GM11168 (cell line): Measurements from ENCODE around the gene VAPB.

Experiments used
- in situ Hi-C: fragments of 300-500 bp; cut with MboI; formaldehyde crosslinking; loops from one replicate; pipeline ENCODE4 v1.12.0; 2022; ENCODE audit warnings: low sequenced_read_pairs; ENCODE audit not compliant: unreplicated experiment

VAPB gene

GRCh38 chr20:58453391-58453790 lies 64.4 kb downstream of the VAPB start:
- in situ Hi-C loops: no loop called here

- in situ Hi-C loops: no loop called here
These were observed 65.4 kb downstream of the VAPB start for GRCh38 chr20:58454460-58454859.

DNA sequence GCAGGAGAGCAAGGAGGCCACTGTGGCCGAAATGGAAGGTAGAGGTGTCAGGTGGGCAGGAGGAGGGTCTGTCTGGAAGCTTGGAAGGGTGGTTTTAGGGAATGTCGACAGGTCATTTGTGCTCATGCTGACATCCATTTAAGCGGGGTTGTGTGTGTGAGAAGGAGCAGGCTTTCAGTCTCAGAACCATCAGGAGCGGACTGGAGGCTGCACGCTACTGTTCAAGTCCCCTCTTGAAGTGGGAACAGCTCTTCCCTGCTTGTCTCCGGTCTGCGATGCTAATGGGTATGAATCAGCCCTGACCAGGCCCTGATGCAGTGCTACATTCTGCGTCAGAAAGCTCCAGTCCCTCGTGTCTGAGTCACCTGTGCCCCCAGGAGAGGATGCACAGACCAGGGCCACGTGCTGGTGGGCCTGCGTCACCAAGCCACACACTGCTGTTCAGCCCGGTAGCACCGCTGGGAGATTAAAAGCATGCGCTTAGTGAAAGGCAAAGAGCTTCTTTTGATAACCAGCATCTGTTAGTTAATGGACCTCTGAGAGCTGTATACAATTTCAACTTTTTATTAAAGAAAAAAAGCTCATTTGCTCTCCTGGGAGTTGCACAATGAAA lies 68.2 kb downstream of the VAPB start:
- in situ Hi-C loops: no loop called here

DNA sequence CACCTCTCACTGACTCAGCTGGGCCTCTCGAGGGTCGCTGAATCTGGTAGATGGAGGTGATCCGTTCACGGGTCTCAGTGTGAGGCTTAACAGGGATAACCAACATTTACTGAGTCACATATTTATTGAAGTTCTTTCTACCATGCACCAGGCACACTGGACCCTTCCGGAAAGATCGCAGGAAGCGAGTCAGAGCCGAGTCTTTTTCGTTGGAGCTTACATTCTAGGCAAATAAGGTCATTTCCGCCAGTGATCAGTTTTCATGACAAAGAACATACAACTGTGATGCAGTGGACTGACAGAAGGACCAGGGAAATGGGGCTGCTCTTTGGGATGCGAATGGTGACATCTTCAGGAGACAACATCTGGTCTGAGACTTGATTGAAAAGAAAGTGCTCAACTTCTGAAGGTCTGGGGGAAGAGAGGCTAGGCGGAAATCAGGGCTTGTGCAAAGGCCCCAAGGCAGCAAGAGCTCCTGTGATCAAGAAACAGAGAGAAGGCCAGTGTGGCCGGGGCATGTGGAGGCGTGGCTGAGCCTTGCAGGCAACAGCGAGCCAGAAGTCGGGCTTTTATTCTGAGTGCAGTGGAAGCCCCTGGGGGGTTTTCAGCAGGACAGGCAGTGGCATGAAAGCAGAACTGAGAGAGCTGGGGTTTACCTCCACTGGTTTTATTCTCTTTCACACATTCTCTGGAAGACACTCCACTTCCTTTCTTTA lies 69.5 kb downstream of the VAPB start:
- in situ Hi-C loops: no loop called here

DNA sequence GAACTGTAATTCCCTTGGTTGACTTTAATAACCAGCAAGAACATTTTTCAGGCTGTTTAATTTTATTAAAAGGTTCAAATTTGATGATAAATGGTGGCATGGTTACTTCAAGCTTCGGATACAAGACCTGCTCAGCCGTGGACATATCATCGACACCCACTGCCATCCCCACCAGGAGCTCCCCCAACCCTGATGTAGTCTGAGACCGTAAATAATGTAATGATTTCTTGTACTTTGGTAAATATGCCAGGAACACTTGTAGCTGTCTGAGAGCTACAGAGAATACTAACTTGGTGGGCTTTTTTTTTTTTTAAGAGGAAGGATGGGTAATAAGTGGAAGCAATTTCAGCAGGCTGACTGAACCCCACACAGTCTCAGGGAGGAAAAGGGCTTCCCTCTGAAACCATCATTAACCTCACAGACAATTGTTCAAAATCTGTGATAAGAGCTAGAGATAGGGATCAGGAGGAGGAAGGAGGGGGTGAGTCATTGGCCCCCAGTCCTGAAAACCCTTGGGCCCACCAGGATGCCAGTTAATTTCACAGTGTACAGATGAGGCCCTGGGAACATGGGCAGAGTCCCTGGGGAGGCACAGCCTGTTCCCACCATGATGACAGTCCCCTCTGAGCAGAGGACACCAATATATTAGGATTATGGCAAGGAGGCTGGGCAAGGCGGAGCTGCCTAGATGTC lies 70.2 kb downstream of the VAPB start:
- in situ Hi-C loops: no loop called here

DNA sequence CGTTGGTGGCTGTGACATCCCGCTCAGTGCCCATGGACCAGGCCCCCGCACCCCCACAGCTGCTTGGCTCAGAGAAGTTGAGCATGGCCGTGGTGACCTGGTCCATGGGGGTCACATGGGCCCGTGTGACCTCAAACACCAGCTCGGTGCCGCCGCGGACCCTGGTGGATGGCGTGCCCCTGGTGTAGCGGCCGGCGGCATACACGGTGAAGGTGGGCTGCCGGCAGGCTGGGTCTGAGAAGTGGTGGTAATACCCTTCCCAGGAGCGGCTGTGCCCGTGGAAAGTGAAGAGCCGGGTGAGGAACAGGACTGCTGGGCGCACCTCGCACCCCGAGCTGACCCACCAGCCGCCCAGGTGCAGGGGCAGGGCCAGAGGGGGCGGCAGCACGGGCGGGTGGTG lies 72.1 kb downstream of the VAPB start:
- in situ Hi-C loops: no loop called here

DNA sequence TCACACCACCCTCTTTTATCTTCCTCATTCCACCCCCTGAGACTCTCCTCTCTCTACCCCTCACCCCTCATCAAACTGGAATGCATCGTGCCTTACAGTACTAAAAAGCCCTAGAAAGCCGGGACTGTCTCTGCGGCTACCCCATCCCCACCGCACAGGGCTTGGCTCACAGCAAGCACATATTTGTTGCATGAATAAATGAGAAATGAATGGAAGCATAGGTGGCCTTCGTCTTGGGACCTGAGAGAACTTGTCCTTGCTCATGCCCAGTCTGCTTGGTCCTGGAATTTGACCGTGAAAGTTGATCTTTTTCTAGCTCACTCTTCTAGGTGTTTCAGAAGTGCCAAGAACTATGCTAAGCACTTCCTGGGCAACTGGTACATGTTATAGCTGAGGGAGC lies 72.9 kb downstream of the VAPB start:
- in situ Hi-C loops: no loop called here

DNA sequence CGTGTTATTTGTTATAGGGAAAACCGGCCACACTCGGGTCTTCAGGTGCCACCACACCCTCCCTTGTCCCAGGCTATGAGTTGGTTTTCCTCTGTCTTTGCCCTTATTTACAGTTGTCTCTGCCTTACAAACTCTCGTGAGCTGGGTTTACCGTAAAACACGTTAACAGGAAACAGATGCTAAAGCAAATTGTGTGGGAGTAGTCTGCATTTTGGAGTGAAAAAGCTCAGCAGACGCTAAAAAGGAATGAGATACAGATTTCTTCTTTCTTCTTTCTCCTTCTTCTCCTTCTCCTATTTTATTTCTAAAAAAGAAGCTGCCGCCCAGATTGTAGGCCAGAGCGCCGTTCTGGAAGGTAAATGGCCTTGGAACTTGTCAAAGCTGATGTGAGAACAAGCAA lies 74.2 kb downstream of the VAPB start:
- in situ Hi-C loops: no loop called here

- in situ Hi-C loops: no loop called here
These were observed 75.8 kb downstream of the VAPB start for GRCh38 chr20:58464838-58465237.

DNA sequence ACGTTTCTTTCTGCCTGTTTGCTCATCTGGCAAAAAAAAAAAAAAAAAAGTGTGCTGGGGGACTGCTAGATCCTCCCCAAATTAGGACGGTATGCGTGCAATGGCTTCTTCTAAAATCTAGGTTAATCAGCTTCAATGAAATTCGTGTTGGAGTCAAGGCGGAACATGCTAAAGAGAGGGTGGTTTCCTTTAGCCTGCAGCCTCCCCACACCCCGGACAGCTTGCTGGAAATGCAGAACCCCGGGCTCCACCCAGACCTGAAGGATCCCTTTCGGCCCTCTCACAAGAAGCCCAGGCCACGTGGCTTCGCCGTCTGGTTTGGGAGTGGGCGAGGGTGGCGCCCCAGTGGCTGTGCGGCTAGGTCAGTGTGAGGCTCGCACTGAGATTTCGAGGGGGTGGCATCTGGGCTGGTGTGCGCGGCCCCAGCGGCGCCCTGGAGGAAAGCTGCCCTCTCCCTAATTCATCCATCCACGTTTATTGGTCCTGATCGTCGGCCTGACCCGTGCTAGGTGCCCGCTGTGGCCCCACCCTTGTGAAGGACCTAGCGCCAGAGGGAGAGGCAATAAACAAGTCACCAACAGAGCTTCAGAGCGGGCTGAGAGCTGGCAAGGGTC lies 77.2 kb downstream of the VAPB start:
- in situ Hi-C loops: no loop called here

DNA sequence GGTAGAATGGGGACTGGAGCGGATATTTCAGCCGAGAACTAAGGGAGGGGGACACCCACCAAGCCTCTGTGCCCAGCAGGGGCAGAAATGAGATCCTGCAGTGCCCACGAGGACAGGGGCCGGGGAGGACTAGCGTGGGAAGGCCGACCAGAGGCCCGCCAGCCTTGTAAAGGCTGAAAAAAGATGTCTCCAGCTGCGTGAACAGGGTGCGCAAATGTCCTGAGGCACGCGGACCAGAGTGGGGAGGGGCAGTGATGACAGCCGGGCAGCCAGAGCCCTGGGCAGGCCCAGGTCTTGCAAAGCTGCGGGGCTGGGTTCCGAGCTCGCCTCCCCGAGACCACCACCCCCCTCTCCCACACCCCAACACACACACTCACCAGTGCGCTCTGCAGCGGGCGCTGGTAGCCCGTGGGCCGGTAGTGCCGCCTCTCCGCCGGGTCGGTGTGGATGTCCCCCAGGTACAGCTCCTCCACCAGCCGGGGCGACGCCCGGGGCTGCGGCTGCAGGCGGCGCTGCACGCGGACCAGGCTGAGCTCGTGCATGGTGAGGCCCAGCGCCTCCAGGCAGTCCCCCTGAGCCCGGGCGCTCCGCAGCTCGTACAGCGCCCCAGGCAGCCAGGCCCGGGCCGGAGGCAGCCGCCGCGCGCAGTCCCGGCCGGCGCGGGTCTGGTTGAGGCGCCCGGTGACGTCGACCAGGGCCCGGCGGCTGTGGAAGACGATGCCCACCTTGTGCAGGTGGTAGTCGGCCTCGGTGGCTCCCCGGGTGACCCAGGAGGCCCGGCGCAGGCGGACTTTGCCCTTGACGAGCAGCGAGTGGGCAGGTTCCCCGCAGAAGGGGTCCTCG lies 77.9 kb downstream of the VAPB start:
- in situ Hi-C loops: no loop called here

DNA sequence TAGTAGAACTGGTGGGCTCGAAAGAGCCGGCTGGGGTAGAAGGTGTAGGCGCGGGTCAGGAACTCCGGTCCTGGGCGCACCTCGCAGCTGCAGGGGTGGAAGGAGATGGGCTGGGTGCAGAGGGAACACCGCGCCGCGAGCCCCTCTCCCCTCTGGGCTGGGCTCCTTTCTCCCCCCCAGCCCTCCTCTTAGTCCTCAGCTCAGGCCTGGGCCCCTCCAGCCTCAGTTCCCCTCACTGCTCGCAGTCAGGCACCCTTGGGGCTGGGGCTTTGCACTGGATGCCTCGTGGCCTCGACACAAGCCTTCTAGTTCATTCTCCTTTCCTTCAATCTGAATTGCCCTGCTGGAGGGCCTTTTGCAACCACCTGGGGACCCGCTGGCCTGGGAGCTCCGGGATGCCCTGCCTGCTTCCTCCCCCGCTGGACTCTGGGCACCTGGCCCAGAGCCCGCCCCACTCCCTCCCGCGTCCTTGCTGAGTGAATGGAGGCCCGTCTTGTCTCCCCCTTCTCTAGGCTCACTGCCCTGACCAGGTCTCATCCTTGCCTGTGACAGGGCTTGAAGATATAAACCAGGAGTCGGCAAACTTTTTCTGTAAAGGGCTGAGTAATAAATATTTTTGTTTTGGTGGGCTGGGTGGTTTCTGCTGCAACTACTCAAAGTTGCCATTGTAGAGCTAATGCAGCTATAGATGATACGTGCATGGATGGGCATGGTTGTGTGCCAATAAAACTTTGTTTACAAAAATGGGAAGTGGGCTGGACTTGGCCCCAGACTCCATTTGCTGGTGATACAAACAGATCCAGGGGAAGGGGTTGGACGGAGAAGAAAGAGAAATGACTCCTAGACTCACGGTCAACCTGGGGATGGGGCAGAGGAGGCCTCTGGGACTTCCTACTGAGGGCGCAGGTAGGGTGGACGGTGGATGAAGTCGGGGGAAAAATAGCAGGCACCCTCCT lies 78.8 kb downstream of the VAPB start:
- in situ Hi-C loops: no loop called here

DNA sequence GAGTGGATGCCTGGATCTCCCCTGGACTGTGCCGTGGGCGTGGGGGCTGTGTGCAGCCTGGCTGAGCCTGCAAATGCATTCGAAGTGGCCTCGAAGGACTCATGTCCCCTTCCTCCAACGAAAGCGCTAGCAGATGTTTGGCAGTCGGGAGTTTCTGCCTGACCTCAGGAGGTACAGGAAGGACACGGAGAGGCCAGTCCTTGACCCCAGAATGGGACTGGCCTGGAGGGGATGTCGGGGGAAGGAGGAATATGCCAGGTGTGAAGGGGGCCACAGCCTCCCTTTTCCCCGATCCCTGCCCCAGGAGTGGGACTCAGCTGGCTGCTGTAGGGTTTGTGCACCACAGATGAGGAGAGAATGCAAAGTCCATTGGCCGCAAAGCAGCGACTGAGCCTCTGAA lies 80.6 kb downstream of the VAPB start:
- in situ Hi-C loops: no loop called here

- in situ Hi-C loops: no loop called here
These were observed 81.5 kb downstream of the VAPB start for GRCh38 chr20:58470336-58471192.

- in situ Hi-C loops: no loop called here
These were observed 82.5 kb downstream of the VAPB start for GRCh38 chr20:58471193-58472164.

DNA sequence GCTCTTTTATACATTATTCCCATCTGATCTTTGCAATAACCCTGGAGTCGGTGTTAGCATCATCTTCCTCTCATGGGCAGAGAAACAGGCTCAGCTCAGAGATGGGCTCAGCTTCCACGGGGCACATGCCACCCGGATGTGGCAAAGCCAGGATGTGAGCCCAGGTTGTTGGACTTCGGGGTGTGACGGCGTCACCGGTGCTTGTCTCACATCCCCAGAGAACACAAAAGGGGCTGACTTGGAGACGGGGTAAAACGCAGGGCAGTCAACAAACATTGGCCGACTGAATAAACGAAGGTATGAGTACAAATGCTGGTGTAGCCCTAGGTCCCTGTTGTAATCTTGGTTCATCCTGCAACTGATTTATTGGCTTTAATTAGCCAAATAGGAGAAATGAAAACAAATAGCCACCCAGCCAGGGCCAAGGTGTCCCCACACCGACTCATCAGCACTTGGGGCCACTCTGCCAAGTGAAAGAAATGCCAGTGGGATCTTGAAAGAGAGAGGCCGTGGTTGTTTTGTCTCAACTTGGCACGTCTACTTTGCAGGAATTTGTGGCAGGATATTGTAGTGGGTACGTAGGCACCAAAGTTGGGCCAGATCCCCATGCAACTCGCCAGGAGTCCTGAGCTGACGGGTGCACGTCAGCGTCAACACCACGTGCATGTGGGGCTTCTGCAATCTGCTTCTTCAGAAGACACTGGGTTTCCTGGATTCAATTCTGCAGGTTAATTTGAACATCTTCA lies 83.4 kb downstream of the VAPB start:
- in situ Hi-C loops: no loop called here
